Colonic mucosa (tissue), 4 donors: ENCODE measurements around the gene METTL6. TPM values are rescaled to one million over a fixed set of nuclear protein-coding genes. Genes with fewer than 3 reads are reported as not detected.
"Not testable (repeated sequence)": the region's sequence is repeated elsewhere in the genome, so short reads cannot be mapped to it uniquely, and the experiment has no call there.

Experiments
- DNase-seq: peaks from one replicate; pipeline ENCODE4 v3.0.0-alpha.2; 2020
- H3K27ac ChIP-seq: fragments of 200-600 bp; one replicate; pipeline ENCODE4 v1.8.0; 2021
- H3K27me3 ChIP-seq: fragments of 200-600 bp; one replicate; pipeline ENCODE4 v1.8.0; 2021
- H3K36me3 ChIP-seq: fragments of 200-600 bp; one replicate; pipeline ENCODE4 v1.8.0; 2021
- H3K4me1 ChIP-seq: fragments of 200-600 bp; one replicate; pipeline ENCODE4 v1.8.0; 2021; ENCODE audit warnings: mild to moderate bottlenecking
- H3K4me3 ChIP-seq: fragments of 200-600 bp; one replicate; pipeline ENCODE4 v1.8.0; 2021
- H3K9ac ChIP-seq, 2 donors: one replicate each; pipeline ENCODE4 v1.7.0; 2013; ENCODE audit warnings: control low read depth in 2 of 2, low read depth in 2 of 2, low read length in 2 of 2
- H3K9me3 ChIP-seq: fragments of 200-600 bp; one replicate; pipeline ENCODE4 v1.8.0; 2021
- CTCF ChIP-seq: fragments of 200-600 bp; IDR thresholded peaks from one replicate; pipeline ENCODE4 v1.8.0; 2022; ENCODE audit warnings: antibody characterized with exemption, mild to moderate bottlenecking
- intact Hi-C: fragments of 100-400 bp; cut with DNase I; formaldehyde crosslinking; loops from one replicate; pipeline ENCODE4 v1.14.1; 2022
- total RNA-seq, 2 donors: library from RNA; stranded (reverse); fragmentation: NEBNext Ultra II Directional in 1 of 2; extraction: Animal tissue kit (Norgen Biotek cat#: 25700) in 1 of 2; gene quantifications; one replicate each; pipeline ENCODE4 v1.2.1, GENCODE V29; 2021
- donor health status: healthy.
- donor health status: DM: no; HTN: no; CAD: no.
- donor health status: DM: no; HTN: no; CAD: no.

The METTL6 gene
- total RNA-seq, 2 donors from 2014 or later: 8.8 to 11.4 TPM

DNA sequence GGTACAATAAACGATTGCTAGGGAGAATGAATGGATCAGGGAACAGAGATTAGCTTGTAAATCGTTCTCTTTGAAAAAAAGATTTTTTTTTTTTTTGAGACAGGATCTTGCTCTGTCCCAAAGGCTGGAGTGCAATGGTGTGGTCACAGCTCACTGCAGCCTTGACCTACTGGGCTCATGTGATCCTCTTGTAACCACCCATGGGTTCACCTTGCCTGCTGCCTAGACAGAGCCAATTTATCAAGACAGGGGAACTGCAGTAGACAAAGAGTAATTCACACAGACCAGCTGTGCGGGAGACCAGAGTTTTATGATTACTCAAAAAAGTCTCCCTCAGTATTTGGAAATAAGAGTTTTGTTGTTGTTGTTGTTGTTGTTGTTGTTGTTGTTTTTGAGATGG is 39.6 kb downstream of the METTL6 start:
- intact Hi-C loops: no loop called here
- Histone ChIP-seq H3K4me1 (no peaks in the 10 kb centered on the region), H3K9me3 (no peaks in the 10 kb centered on the region), H3K9ac (no peak overlapping the region), H3K27me3 (no peaks in the 10 kb centered on the region), H3K36me3 (no peaks in the 10 kb centered on the region), H3K4me3 (no peak overlapping the region), H3K27ac (no peak overlapping the region)
- DNase-seq: no peak
- no peak for TF ChIP-seq CTCF

DNA sequence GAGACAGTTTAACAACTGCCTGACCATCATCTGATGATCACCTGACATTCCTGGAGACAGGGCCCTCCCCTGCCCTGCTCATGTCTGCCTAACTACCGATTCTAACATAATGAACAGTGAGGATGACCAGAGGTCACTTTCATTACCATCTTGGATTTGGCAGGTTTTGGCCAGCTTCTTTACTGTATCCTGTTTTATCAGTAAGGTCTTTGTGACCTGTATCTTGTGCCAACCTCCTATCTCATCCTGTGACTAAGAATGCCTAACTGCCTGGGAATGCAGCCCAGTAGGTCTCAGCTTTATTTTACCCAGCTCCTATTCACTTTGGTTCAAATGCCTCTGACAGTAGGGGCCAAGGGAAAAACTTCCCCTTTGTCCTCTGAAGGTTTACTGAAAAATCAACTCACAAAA is 40.2 kb downstream of the METTL6 start:
- no peak for DNase-seq
- no peaks in the 10 kb centered on the region for H3K4me1 ChIP-seq
- no peaks in the 10 kb centered on the region for H3K36me3 ChIP-seq
- H3K27ac ChIP-seq: no peak overlapping the region
- intact Hi-C loops: no loop called here
- no peak overlapping the region for H3K4me3 ChIP-seq
- no peak for TF ChIP-seq CTCF
- no peaks in the 10 kb centered on the region for H3K27me3 ChIP-seq
- H3K9ac ChIP-seq: no peak overlapping the region
- H3K9me3 ChIP-seq: no peaks in the 10 kb centered on the region

DNA sequence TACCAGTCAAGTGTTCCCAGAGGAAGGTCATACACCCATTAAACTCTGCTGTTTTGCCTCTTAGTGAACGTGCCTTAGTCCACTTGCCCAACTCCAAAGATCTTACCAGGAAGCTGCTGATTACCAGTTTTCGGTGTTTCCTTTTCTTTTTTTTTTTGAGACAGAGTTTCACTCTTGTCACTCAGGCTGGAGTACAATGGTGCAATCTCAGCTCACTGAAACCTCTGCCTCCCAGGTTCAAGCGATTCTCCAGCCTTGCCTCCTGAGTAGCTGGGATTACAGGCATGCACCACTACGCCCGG is 40.7 kb downstream of the METTL6 start:
- H3K4me1 ChIP-seq, H3K9me3 ChIP-seq, H3K36me3 ChIP-seq, DNase-seq, H3K4me3 ChIP-seq, H3K27ac ChIP-seq, H3K9ac ChIP-seq, H3K27me3 ChIP-seq, intact Hi-C loops: not testable (repeated sequence)

GRCh38 chr3:15385901-15386653 is 41.3 kb downstream of the METTL6 start:
- no peaks in the 10 kb centered on the region for H3K27me3 ChIP-seq
- H3K9ac ChIP-seq: no peak overlapping the region
- no peak for TF ChIP-seq CTCF
- no peak for DNase-seq
- H3K27ac ChIP-seq: no peak overlapping the region
- no peaks in the 10 kb centered on the region for H3K9me3 ChIP-seq
- H3K36me3 ChIP-seq: no peaks in the 10 kb centered on the region
- no peaks in the 10 kb centered on the region for H3K4me1 ChIP-seq
- intact Hi-C loops: no loop called here
- no peak overlapping the region for H3K4me3 ChIP-seq

GRCh38 chr3:15385238-15385695 is 42.1 kb downstream of the METTL6 start:
- H3K4me3 ChIP-seq, DNase-seq, H3K9me3 ChIP-seq, H3K4me1 ChIP-seq, intact Hi-C loops, H3K27me3 ChIP-seq, H3K36me3 ChIP-seq, H3K9ac ChIP-seq, H3K27ac ChIP-seq: not testable (repeated sequence)

- intact Hi-C loops: no loop called here
- Histone ChIP-seq H3K9ac (no peak overlapping the region), H3K27me3 (no peaks in the 10 kb centered on the region), H3K4me3 (no peak overlapping the region), H3K9me3 (no peaks in the 10 kb centered on the region), H3K4me1 (no peaks in the 10 kb centered on the region), H3K27ac (no peak overlapping the region), H3K36me3 (no peaks in the 10 kb centered on the region)
- TF ChIP-seq CTCF: no peak
- no peak for DNase-seq
Measured at GRCh38 chr3:15384510-15385237, 42.7 kb downstream of the METTL6 start.
